MCF 10A (cell line): ENCODE data around the gene ADNP. TPM values are rescaled to one million over a fixed set of nuclear protein-coding genes. Genes with fewer than 3 reads are reported as not detected.
A peak's percentile ranks its signal among the peaks of the same experiment; 100 is the strongest.

ENCODE experiments used
- BruUV-seq: library from RNA; stranded (reverse); fragments of 400-500 nt; replicated peaks from 2 replicates; lab custom pipeline; 2021; lab: Mats Ljungman, UMichigan
- CTCF ChIA-PET: fragments of 300-600 bp; sonication (Branson Sonifier 250); formaldehyde crosslinking; extraction: SDS; loops from one replicate; lab custom pipeline; 2021; ENCODE audit warnings: antibody characterized with exemption, inconsistent platforms; lab: Yijun Ruan, JAX
- POLR2A ChIA-PET: fragments of 300-600, 350-650 bp; sonication (Branson Sonifier 250); formaldehyde crosslinking; extraction: SDS; loops from one replicate; lab custom pipeline; 2020; ENCODE audit warnings: antibody characterized with exemption, inconsistent platforms; lab: Yijun Ruan, JAX
- DNase-seq: peaks from one replicate; pipeline ENCODE4 v3.0.0-alpha.2; 2018; ENCODE audit not compliant: unreplicated experiment
- H3K27ac Mint-ChIP-seq: one replicate; pipeline ENCODE4 v1.8.0; 2022; ENCODE audit warnings: mild to moderate bottlenecking, low read depth, mixed read lengths; ENCODE audit not compliant: unreplicated experiment
- H3K27me3 Mint-ChIP-seq: one replicate; pipeline ENCODE4 v1.8.0; 2022; ENCODE audit warnings: mixed read lengths; ENCODE audit not compliant: insufficient read depth, unreplicated experiment
- H3K36me3 Mint-ChIP-seq: one replicate; pipeline ENCODE4 v1.8.0; 2022; ENCODE audit warnings: mild to moderate bottlenecking, moderate library complexity, mixed read lengths; ENCODE audit not compliant: insufficient read depth, unreplicated experiment
- H3K4me1 Mint-ChIP-seq: one replicate; pipeline ENCODE4 v1.8.0; 2022; ENCODE audit warnings: mixed read lengths; ENCODE audit not compliant: insufficient read depth, unreplicated experiment
- H3K4me3 Mint-ChIP-seq: one replicate; pipeline ENCODE4 v1.8.0; 2022; ENCODE audit warnings: mild to moderate bottlenecking, moderate library complexity, mixed read lengths; ENCODE audit not compliant: unreplicated experiment
- H3K9me3 Mint-ChIP-seq: one replicate; pipeline ENCODE4 v1.8.0; 2022; ENCODE audit warnings: mixed read lengths; ENCODE audit not compliant: unreplicated experiment
- CTCF ChIP-seq: fragments of 200-600 bp; IDR thresholded peaks from one replicate; pipeline ENCODE4 v1.8.0; 2022; ENCODE audit warnings: antibody characterized with exemption, mild to moderate bottlenecking; ENCODE audit not compliant: unreplicated experiment
- intact Hi-C: fragments of 100-400 bp; cut with micrococcal nuclease; formaldehyde crosslinking; loops from 2 replicates; pipeline ENCODE4 v1.14.1; 2022
- total RNA-seq: library from RNA; stranded (reverse); gene quantifications from 2 replicates; pipeline ENCODE4 v1.2.3, GENCODE V29; 2022

The ADNP gene
- total RNA-seq, 1 experiment from 2014 or later = 77.5 TPM

GRCh38 chr20:50919567-50919966, 11.7 kb downstream of the ADNP start:
- CTCF ChIA-PET = interaction anchor here (1.2 to 3.6 kb wide), 6 partner anchors 10 to 125 kb away, joined by 3 to 55 read pairs (median 8); partner anchors contain the start of genes ADNP and BCAS4
- H3K36me3 Mint-ChIP-seq = peaks cover 67% of the 10 kb centered on the region
- POLR2A ChIA-PET = interaction anchor here (0.7 to 5.4 kb wide), 15 partner anchors 12 to 125 kb away, joined by 3 to 94 read pairs (median 7); partner anchors contain the start of genes ADNP, BCAS4, DPM1 and MOCS3
- DNase-seq = peak; percentile 96
- H3K27me3 Mint-ChIP-seq = no peaks in the 10 kb centered on the region
- no TSS peak for BruUV-seq
- peak overlapping the region; percentile 94 for H3K27ac Mint-ChIP-seq
- H3K4me1 Mint-ChIP-seq = peaks cover 37% of the 10 kb centered on the region
- no peaks in the 10 kb centered on the region for H3K9me3 Mint-ChIP-seq
- no peak for TF ChIP-seq CTCF
- H3K4me3 Mint-ChIP-seq = peak overlapping the region; percentile 55
- intact Hi-C loops = no loop called here

GRCh38 chr20:50918403-50918802, 12.8 kb downstream of the ADNP start:
- POLR2A ChIA-PET = interaction anchor here (0.7 to 5.4 kb wide), 11 partner anchors 13 to 128 kb away, joined by 3 to 94 read pairs (median 10); partner anchors contain the start of genes ADNP, BCAS4, DPM1 and MOCS3
- H3K4me1 Mint-ChIP-seq = peaks cover 49% of the 10 kb centered on the region

GRCh38 chr20:50916934-50917333, 14.3 kb downstream of the ADNP start:
- peak overlapping the region; percentile 30 for H3K27ac Mint-ChIP-seq
- H3K4me3 Mint-ChIP-seq = no peak overlapping the region
- peaks cover 49% of the 10 kb centered on the region for H3K36me3 Mint-ChIP-seq
- intact Hi-C loops = no loop called here
- BruUV-seq = no TSS peak
- no peaks in the 10 kb centered on the region for H3K27me3 Mint-ChIP-seq
- ChIA-PET CTCF (interaction anchor here (1.0 to 4.6 kb wide), 8 partner anchors 12 to 122 kb away, joined by 3 to 39 read pairs (median 5); partner anchors contain the start of gene BCAS4), POLR2A (interaction anchor here (0.9 to 6.5 kb wide), 15 partner anchors 9 to 154 kb away, joined by 3 to 87 read pairs (median 5); partner anchors contain the start of genes ADNP, BCAS4, DPM1 and MOCS3)
- peaks cover 51% of the 10 kb centered on the region for H3K4me1 Mint-ChIP-seq
- H3K9me3 Mint-ChIP-seq = no peaks in the 10 kb centered on the region
- no peak for TF ChIP-seq CTCF
- DNase-seq = no peak

More at GRCh38 chr20:50918403-50918802, 12.8 kb downstream of the ADNP start:
- H3K4me3 Mint-ChIP-seq = no peak overlapping the region
- DNase-seq = no peak
- no peak for TF ChIP-seq CTCF
- intact Hi-C loops = no loop called here
- H3K27me3 Mint-ChIP-seq = no peaks in the 10 kb centered on the region
- no TSS peak for BruUV-seq
- no peaks in the 10 kb centered on the region for H3K9me3 Mint-ChIP-seq
- H3K27ac Mint-ChIP-seq = peak overlapping the region; percentile 70
- CTCF ChIA-PET = interaction anchor here (0.6 to 3.6 kb wide), 4 partner anchors 11 to 485 kb away, joined by 3 to 55 read pairs (median 8); partner anchors contain the start of gene ADNP
- peaks cover 56% of the 10 kb centered on the region for H3K36me3 Mint-ChIP-seq

GRCh38 chr20:50916257-50916656, 15.0 kb downstream of the ADNP start:
- peak; percentile 55 for DNase-seq
- peaks cover 51% of the 10 kb centered on the region for H3K36me3 Mint-ChIP-seq
- H3K4me3 Mint-ChIP-seq = peak overlapping the region; percentile 32
- CTCF ChIA-PET = interaction anchor here (0.6 to 4.6 kb wide), 10 partner anchors 8 to 121 kb away, joined by 3 to 39 read pairs (median 5); partner anchors contain the start of gene BCAS4
- peak overlapping the region; percentile 30 for H3K27ac Mint-ChIP-seq
- POLR2A ChIA-PET = interaction anchor here (0.6 to 6.5 kb wide), 19 partner anchors 9 to 721 kb away, joined by 3 to 87 read pairs (median 5); partner anchors contain the start of genes ADNP, BCAS4, DPM1 and MOCS3
- no peaks in the 10 kb centered on the region for H3K9me3 Mint-ChIP-seq
- H3K4me1 Mint-ChIP-seq = peaks cover 57% of the 10 kb centered on the region
- BruUV-seq = no TSS peak
- intact Hi-C loops = no loop called here
- no peaks in the 10 kb centered on the region for H3K27me3 Mint-ChIP-seq
- no peak for TF ChIP-seq CTCF
